ENCODE results near the gene TUBB2A.

TUBB2A gene

DNA sequence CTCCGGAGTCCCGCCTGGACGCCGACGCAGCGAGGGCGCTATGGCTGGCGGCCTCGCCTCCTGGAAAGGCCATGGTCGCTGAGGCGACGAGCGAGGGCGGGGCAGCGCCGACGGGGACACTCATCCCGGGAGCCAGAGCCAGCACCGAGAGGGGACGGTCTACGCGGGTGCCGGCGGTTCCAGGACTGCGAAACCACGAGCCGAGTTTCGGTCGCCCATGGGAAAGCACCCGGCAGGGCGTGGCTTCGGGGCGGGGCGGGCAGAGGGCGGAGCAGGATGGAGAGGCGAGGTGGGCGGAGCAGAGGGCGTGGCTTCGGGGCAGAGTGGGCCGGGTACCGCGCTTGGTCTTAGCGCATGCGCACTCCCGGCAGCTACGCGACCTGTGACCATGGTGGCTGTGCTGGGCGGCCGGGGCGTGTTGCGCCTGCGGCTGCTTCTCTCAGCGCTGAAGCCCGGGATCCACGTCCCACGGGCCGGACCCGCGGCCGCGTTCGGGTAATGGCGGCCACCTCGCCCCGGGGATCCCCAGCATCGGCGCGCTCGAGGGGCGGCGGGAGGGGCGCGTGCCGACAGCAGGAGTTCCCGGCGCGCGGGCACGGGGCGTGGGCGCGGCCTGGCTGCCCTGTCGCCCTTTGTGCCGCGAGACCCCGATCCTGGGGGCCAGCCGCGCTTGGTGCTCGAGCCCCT is 38.8 kb downstream of the TUBB2A start, which contains the start of gene BPHL:
TSS of gene BPHL (plus strand) at position 359 of the 687 bp plus-strand sequence. CDS start at position 389, 30 bp downstream.
- peak; percentile 78 to 98 for DNase-seq

DNA sequence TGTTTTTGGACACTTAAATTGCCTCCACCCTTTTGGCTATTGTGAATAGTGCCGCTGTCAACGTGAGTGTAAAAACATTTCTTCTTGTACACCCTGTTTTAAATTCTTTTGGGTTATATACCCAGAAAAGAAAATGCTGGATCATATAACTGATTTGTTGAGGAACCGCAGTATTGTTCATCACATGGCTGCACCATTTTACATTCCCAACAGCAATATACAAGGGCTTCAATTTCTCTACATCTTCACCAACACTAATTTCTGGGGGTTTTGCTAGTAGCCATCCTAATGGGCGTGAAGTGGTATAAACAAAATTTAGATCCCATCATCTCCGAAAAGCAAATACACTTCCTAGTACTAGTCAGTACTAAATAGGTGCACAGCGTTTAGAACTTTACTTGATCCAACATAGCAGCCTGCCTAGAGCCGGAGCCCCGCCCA is 39.4 kb downstream of the TUBB2A start:
- no peak for DNase-seq

DNA sequence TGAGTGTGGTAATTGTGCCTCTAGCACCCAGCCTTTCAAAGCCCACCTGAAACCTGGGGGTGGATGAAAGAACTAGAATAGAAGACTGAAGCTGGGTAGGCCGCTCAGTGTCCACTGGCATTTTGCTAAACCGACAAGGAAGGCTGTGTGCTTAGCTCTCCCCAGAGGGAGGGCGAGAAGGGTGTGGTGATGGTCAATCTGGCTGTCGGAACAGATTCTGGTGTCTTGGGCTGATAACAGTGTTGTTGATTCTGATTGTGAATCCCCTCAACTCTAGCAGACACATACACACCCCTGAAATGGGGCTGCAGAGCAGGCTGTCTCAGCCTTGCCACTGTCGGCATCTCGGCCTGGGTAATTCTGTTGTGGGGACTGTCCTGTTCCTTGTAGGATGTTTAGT is 43.0 kb downstream of the TUBB2A start:
- DNase-seq, result no peak

DNA sequence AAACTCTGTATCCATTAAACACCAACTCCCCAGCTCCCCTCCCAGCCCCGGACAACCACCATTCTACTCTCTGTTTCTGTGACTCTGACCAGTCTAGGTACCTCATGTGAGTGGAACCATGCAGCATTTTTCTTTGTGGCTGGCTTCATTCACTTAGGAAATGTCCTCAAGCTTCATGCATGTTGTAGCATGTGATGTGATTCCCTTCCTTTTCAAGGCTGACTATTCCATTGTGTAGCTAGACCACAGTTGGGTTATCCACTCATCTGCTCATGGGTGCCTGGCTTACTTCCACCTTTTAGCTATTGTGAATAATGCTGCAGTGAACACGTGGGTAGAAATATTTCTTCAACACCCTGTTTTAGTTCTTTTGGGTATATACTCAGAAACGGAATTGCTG is 47.6 kb downstream of the TUBB2A start:
- no peak for DNase-seq

DNA sequence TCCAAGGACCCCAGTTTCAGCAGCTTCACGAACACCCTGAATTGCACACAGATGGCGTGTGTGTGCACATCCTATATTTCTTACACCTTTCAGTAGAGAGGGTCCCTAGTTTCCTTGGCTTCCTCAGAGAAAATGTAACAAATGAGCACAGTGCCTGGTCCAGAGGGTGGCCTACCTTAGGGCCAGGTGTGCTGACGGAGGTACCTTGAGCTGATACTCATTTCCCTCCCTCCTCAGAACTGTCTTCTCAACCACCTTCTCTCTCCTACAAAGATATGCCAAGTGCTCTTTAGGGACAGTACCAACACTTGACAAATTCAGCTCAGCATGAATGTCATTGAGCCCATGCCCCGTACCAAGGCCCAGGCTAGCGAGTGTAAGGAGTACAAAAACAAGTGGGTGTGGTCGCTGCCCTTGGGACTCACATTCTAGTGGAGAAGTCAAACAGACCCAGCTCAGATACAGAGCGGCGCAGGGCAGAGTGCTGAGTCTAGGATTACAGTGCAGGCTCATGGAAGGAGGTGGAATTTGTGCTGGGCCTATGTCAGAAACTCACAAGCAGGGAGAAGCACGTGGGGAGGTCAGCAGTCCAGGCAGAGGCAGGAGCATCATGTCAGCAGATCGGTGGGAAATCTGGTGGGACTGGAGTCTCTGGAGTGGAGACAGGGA is 48.5 kb downstream of the TUBB2A start:
- no peak for DNase-seq
